Measurements from ENCODE around the gene SORBS1.

SORBS1 gene

DNA sequence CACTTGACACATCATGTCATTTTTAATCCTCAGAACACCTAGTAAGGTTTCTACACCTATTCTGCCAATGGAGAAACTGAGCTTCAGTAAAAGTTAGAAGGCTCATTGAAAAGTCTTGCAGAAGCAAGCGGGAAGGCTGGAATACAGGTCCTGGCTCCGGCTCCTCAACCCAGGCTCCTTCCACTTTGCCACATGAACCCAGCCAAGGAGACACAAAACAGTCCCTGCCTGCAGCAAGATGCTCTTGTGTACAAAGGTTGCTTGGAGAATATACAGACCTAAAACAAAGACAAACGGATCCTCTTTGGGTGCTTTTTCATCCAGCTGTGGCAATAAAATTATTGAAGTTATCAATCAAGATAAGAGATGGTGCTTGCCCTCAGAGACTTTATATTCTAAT lies 106.8 kb downstream of the SORBS1 start (continued):
- TF ChIP-seq ZNF146 (tag by site-specific recombination; IDR thresholded peaks at IDR 0.05) (no peak), MEIS1 (CRISPR knock-in tag; IDR thresholded peaks at IDR 0.05; ENCODE audit: borderline replicate concordance) (no peak)

DNA sequence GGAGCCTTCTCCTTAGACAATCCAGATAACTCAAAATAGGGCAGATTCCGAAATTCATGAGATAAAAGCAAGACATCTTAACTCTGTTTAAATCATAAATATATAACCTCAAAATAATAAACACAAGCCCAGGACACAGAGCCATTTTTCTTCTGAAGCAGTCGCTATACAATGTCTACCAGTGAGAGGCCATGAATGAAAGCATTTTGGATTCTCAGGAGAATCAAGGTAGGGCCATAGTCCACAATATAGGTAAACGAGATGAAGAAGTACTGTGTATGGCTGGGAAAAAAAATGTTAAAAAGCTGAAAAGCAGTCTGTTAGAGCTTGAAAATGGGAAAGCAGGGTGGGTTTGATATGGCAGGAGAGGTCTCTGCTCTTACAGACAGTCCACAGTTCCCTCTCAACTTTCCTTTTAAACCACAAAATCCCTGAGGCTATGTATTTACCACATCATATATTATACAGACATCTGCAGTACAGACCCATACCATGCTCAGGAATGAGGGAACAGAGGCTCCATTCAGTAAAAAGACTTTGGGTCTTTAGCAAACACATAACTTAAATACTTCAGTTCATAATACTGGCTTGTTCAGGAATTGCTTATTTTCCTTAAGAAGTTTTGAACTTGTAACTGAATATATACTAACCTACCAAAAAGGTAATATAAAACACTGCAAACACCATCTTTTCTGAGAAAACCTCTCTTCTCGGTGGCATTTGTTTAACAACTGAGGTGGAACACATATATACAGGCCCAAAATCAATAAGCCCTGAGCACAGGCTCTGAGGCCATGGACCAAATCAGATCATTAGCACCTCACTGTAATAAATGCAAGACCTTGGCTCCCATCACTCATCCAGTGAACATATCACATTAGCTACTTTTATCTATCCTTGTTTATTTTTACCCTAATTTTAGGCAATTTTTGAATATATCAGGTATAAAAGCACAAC lies 109.3 kb downstream of the SORBS1 start:
- POLR2A ChIA-PET: interaction anchor here (0.6 kb wide), 1 partner anchor 16 kb away, joined by 10 read pairs; no protein-coding TSS in a partner anchor
- no peaks in the 10 kb centered on the region for H3K4me1 ChIP-seq (ENCODE audit: control insufficient read depth, insufficient read depth, low read length)
- CTCF ChIA-PET: interaction anchor here (0.6 to 1.3 kb wide), 6 partner anchors 9 to 122 kb away, joined by 3 read pairs; no protein-coding TSS in a partner anchor
- TF ChIP-seq ZNF701 (tag by site-specific recombination; IDR thresholded peaks at IDR 0.05): no peak
- TF ChIP-seq, protein P1, sequence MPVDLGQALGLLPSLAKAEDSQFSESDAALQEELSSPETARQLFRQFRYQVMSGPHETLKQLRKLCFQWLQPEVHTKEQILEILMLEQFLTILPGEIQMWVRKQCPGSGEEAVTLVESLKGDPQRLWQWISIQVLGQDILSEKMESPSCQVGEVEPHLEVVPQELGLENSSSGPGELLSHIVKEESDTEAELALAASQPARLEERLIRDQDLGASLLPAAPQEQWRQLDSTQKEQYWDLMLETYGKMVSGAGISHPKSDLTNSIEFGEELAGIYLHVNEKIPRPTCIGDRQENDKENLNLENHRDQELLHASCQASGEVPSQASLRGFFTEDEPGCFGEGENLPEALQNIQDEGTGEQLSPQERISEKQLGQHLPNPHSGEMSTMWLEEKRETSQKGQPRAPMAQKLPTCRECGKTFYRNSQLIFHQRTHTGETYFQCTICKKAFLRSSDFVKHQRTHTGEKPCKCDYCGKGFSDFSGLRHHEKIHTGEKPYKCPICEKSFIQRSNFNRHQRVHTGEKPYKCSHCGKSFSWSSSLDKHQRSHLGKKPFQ (tag by site-specific recombination; IDR thresholded peaks at IDR 0.05): no peak
- no peak for TF ChIP-seq ZNF707 (tag by site-specific recombination; IDR thresholded peaks at IDR 0.05)
- no peak overlapping the region for H3K27ac ChIP-seq (ENCODE audit: extremely low read depth, low read depth, low read length)
- H3K36me3 ChIP-seq (ENCODE audit: control insufficient read depth in 2 of 2, insufficient read depth in 1 of 2, low read length in 2 of 2): no peaks in the 10 kb centered on the region
- no peak overlapping the region for H3K4me3 ChIP-seq (ENCODE audit: low read depth, low read length)
- no peaks in the 10 kb centered on the region for H3K9me3 ChIP-seq (ENCODE audit: control insufficient read depth, insufficient read depth, low read depth, low read length)

DNA sequence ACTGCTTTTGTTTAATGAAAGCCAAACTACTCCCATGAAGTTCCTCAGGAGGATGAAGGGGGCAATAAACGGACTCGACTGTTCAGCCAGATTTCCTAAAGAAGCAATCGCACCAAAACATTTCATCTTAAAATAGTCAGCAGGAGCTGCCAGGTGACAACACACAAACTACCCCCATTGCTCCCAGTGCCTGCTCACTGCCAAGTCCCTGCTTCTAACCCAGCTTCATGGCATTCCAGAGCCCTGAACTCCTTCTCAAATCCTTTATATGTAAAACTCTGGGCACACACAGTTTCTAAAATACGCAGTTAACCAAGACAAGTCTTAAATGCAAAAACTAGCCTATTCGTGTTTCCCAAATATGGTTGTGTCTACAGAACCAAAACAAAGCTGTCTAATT lies 110.0 kb downstream of the SORBS1 start:
- POLR2A ChIA-PET: no interaction called here
- no peak overlapping the region for H3K27ac ChIP-seq (ENCODE audit: extremely low read depth, low read depth, low read length)
- TF ChIP-seq ZNF221 (tag by site-specific recombination; IDR thresholded peaks at IDR 0.05; ENCODE audit: borderline replicate concordance) (no peak), ZNF596 (tag by site-specific recombination; IDR thresholded peaks at IDR 0.05) (no peak), SCRT2 (tag by site-specific recombination; IDR thresholded peaks at IDR 0.05) (0 out of 2 replicates have a peak, but pooled peaks have one; percentile 1), ZFP37 (tag by site-specific recombination; IDR thresholded peaks at IDR 0.05) (no peak), ZNF791 (tag by site-specific recombination; IDR thresholded peaks at IDR 0.05) (no peak), KLF16 (tag by site-specific recombination; IDR thresholded peaks at IDR 0.05) (no peak), ZNF2 (tag by site-specific recombination; IDR thresholded peaks at IDR 0.05) (no peak)
- TF ChIP-seq, protein P2, sequence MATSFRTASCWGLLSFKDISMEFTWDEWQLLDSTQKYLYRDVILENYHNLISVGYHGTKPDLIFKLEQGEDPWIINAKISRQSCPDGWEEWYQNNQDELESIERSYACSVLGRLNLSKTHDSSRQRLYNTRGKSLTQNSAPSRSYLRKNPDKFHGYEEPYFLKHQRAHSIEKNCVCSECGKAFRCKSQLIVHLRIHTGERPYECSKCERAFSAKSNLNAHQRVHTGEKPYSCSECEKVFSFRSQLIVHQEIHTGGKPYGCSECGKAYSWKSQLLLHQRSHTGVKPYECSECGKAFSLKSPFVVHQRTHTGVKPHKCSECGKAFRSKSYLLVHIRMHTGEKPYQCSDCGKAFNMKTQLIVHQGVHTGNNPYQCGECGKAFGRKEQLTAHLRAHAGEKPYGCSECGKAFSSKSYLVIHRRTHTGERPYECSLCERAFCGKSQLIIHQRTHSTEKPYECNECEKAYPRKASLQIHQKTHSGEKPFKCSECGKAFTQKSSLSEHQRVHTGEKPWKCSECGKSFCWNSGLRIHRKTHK (tag by site-specific recombination; IDR thresholded peaks at IDR 0.05): no peak
- CTCF ChIA-PET: interaction anchor here (0.6 to 0.8 kb wide), 3 partner anchors 10 to 21 kb away, joined by 3 read pairs; no protein-coding TSS in a partner anchor
- no peaks in the 10 kb centered on the region for H3K4me1 ChIP-seq (ENCODE audit: control insufficient read depth, insufficient read depth, low read length)
- H3K9me3 ChIP-seq (ENCODE audit: control insufficient read depth, insufficient read depth, low read depth, low read length): no peaks in the 10 kb centered on the region
- no peak overlapping the region for H3K4me3 ChIP-seq (ENCODE audit: low read depth, low read length)
- H3K36me3 ChIP-seq (ENCODE audit: control insufficient read depth in 2 of 2, insufficient read depth in 1 of 2, low read length in 2 of 2): no peaks in the 10 kb centered on the region

DNA sequence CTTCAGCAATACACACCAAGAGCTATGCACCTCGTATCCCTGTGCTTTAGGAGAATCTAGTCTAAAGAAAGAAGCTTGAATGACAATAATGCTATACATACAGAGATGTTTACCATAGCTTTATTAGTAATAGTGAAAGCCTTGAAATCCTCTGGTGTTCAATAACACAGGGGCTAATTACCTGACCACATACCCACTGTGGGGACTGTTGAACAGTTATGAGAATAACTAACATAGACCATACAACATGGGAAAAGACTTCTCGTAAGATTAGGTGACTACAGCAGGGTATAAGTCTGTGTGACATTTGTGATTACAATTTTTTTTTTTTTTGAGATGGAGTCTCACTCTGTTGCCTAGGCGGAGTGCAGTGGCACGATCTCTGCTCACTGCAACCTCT lies 111.0 kb downstream of the SORBS1 start:
- TF ChIP-seq ZNF521 (tag by site-specific recombination; IDR thresholded peaks at IDR 0.05) (no peak), ZNF747 (tag by site-specific recombination; IDR thresholded peaks at IDR 0.05) (no peak)
- no peaks in the 10 kb centered on the region for H3K9me3 ChIP-seq (ENCODE audit: control insufficient read depth, insufficient read depth, low read depth, low read length)
- H3K27ac ChIP-seq (ENCODE audit: extremely low read depth, low read depth, low read length): no peak overlapping the region
- POLR2A ChIA-PET: no interaction called here
- no peaks in the 10 kb centered on the region for H3K36me3 ChIP-seq (ENCODE audit: control insufficient read depth in 2 of 2, insufficient read depth in 1 of 2, low read length in 2 of 2)
- no peaks in the 10 kb centered on the region for H3K4me1 ChIP-seq (ENCODE audit: control insufficient read depth, insufficient read depth, low read length)
- no peak overlapping the region for H3K4me3 ChIP-seq (ENCODE audit: low read depth, low read length)
- CTCF ChIA-PET: interaction anchor here (0.6 to 1.1 kb wide), 2 partner anchors 20 to 872 kb away, joined by 3 to 5 read pairs; no protein-coding TSS in a partner anchor

Measured in HEK293 (cell line).